Adipocyte (in vitro differentiated cells): ENCODE data around the gene CRTC1.
"Not testable (repeated sequence)": the region's sequence is repeated elsewhere in the genome, so short reads cannot be mapped to it uniquely, and the experiment has no call there.

Experiments
- DNase-seq: peaks from one replicate; pipeline ENCODE4 v3.0.0-alpha.2; 2015; ENCODE audit warnings: low read depth
- H3K27me3 ChIP-seq: replicated peaks from 2 replicates; pipeline ENCODE4 v1.7.0; 2013; ENCODE audit warnings: mild to moderate bottlenecking, low read length, moderate library complexity; ENCODE audit not compliant: control insufficient read depth, insufficient read depth
- H3K36me3 ChIP-seq: 2 replicates; pipeline ENCODE4 v1.7.0; 2013; ENCODE audit warnings: low read length, mild to moderate bottlenecking, moderate library complexity; ENCODE audit not compliant: control insufficient read depth, insufficient read depth, severe bottlenecking
- H3K4me1 ChIP-seq: 2 replicates; pipeline ENCODE4 v1.7.0; 2013; ENCODE audit warnings: mild to moderate bottlenecking, low read length, moderate library complexity; ENCODE audit not compliant: control insufficient read depth, insufficient read depth
- H3K4me3 ChIP-seq: 2 replicates; pipeline ENCODE4 v1.7.0; 2013; ENCODE audit warnings: mild to moderate bottlenecking, low read length, moderate library complexity
- H3K9ac ChIP-seq: 2 replicates; pipeline ENCODE4 v1.7.0; 2013; ENCODE audit warnings: mild to moderate bottlenecking, low read length, moderate library complexity
- H3K9me3 ChIP-seq: 2 replicates; pipeline ENCODE4 v1.7.0; 2013; ENCODE audit warnings: mild to moderate bottlenecking, low read length, moderate library complexity; ENCODE audit not compliant: control insufficient read depth

Gene CRTC1

DNA sequence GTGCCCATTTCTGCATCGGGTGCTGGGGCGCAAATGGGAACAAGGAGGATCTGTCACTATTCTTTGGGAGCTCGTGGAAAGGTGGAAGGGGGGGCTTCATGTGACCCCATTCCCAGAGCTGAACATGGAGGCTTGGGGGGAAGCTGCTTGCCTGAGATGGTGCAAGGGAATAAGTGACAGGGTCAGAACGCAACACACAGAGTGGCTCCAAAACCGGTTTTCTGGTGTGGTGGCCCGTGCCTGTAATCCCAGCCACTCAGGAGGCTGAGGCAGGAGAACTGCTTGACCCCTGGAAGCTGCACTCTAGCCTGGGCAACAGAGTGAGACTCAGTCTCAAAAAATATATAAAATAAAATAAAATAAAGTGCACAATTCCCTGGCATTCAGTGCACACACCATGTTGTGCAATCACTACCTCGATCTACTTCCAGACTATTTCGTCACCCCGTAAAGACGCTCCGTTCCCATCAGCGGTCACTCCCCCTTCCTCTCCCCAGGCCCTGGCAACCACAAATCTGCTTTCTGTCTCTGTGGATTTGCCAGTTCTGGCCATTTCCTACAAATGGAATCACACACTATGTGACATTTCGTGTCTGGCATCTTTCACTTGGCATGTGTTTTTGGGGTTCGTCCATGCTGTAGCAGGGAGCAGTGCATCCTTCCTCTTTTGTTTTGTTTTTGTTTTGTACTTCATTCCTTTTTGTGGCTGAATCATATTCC, 125.8 kb downstream of the CRTC1 start:
- H3K36me3 ChIP-seq, result no peaks in the 10 kb centered on the region
- H3K4me3 ChIP-seq, result peak overlapping the region; percentile 2
- peak overlapping the region; percentile 82 for H3K9ac ChIP-seq
- no peaks in the 10 kb centered on the region for H3K27me3 ChIP-seq
- H3K4me1 ChIP-seq, result peaks cover 36% of the 10 kb centered on the region
- DNase-seq, result peak; percentile 67
- no peaks in the 10 kb centered on the region for H3K9me3 ChIP-seq

DNA sequence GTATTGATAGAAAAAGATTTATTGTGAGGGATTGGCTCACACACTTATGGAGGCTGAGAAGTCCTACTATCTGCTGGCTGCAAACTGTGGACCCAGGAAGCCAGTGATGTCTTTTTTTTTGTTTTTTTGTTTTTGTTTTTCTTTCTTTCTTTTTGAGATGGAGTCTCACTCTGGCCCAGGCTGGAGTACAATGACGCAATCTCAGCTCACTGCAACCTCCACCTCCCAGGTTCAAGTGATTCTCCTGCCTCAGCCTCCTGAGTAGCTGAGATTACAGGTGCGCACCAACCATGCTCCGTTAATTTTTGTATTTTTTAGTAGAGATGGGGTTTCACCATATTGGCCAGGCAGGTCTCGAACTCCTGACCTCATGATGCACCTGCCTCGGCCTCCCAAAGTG, 128.2 kb downstream of the CRTC1 start:
- H3K4me3 ChIP-seq, H3K9ac ChIP-seq, H3K27me3 ChIP-seq, H3K36me3 ChIP-seq, DNase-seq, H3K9me3 ChIP-seq: not testable (repeated sequence)
- H3K4me1 ChIP-seq, result peaks cover 40% of the 10 kb centered on the region

DNA sequence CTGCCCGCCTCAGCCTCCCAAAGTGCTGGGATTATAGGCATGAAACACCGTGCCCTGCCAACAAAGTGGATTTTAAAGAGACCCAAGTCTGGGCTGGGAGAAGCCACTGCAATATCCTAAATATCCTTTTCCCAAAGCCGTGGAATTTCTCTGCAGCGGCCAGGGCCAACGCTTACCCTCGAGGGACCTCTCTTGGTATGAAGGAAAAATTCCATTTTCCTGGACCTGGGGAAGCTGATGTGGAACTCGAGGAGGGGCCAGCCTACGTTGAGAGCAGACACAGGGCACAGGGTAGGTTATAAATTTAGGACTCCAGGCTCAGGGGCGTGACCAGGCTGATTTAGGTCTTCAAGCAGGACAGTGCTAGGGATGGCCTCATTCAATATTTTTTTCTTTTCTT, 130.6 kb downstream of the CRTC1 start:
- Histone ChIP-seq H3K9ac (peak overlapping the region; percentile 54), H3K36me3 (no peaks in the 10 kb centered on the region), H3K27me3 (no peaks in the 10 kb centered on the region)

DNA sequence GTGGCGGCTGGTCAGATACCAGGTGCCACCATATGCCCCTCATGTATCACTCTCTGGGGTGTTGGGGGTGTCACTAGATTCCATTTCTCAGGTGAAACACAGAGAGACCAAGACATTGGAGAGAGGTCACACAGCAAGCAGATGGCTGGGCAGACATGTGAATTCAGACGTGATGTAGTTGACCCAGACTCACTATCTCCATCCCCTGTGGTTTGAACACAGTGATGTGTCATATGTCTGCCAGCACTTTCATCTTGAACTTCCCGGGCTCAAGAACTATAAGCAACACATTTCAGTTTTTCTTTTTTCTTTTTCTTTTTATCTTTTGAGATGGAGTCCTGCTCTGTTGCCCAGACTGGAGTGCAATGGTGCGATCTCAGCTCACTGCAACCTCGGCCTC, 132.2 kb downstream of the CRTC1 start:
- Histone ChIP-seq H3K9me3 (no peaks in the 10 kb centered on the region), H3K4me1 (peaks cover 17% of the 10 kb centered on the region), H3K27me3 (no peaks in the 10 kb centered on the region), H3K4me3 (no peak overlapping the region), H3K9ac (no peak overlapping the region), H3K36me3 (no peaks in the 10 kb centered on the region)
- DNase-seq, result no peak

More for the DNA sequence above, 130.6 kb downstream of the CRTC1 start:
- DNase-seq, result peak; percentile 64
- Histone ChIP-seq H3K9me3 (no peaks in the 10 kb centered on the region), H3K4me3 (peak overlapping the region; percentile 12), H3K4me1 (peaks cover 26% of the 10 kb centered on the region)

DNA sequence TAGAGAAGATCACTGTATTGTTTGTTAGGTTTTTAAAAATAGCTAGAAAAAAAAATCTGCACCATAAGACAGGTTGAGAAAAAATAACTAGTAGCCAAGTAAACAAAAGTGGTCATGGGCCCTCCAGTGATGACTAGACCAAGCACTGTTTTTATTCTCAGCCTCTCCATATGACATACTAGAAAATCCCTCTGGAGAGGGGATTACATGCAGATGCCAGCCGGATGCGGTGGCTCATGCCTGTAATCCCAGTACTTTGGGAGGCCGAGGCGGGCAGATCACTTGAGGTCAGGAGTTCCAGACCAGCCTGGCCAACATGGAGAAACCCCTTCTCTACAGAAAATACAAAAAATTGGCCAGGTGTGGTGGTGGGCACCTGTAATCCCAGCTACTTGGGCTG, 133.2 kb downstream of the CRTC1 start:
- H3K36me3 ChIP-seq, H3K9me3 ChIP-seq, DNase-seq, H3K4me3 ChIP-seq, H3K9ac ChIP-seq, H3K27me3 ChIP-seq: not testable (repeated sequence)
- H3K4me1 ChIP-seq, result peaks cover 17% of the 10 kb centered on the region

DNA sequence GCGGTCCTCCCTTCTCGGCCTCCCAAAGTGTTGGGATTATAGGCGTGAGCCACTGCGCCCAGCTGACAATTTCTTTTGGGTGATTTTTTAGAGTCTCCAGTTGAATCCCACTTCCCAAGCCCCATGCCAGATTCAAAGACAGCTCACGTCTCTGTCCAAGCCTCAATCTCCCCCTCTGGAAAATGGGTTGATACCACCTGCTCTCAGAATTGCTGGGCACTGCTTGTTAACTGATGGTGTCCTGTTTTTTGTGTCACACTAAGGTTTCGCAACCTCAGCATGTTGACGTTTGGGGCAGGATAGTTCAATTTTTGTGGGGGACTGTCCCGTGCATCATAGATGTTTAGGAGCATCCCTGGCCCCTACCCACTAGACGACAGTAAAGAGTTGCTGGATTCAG, 134.1 kb downstream of the CRTC1 start:
- no peaks in the 10 kb centered on the region for H3K27me3 ChIP-seq
- H3K4me1 ChIP-seq, result peaks cover 17% of the 10 kb centered on the region
- H3K4me3 ChIP-seq, result no peak overlapping the region
- H3K9ac ChIP-seq, result no peak overlapping the region
- no peak for DNase-seq
- H3K36me3 ChIP-seq, result no peaks in the 10 kb centered on the region
- H3K9me3 ChIP-seq, result no peaks in the 10 kb centered on the region

DNA sequence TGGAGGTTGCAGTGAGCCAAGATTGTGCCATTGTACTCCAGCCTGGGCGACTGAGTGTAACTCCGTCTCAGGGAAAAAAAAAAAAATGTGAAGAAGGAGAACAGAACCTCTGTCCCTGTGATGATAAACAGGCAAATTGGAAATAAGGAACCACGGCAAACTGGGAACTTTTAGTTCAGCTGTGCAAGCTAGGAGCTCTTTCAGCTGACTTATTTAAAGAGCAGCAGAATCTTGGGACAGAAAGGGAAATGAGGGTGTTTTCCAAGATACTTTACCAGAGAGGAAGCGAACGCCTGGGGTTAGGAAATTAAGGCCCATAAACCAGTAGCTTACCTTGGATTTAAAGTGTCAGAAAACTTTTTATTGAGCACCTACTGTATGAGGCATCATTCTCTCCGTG, 145.3 kb downstream of the CRTC1 start:
- no peaks in the 10 kb centered on the region for H3K36me3 ChIP-seq
- peaks cover 13% of the 10 kb centered on the region for H3K9me3 ChIP-seq
- no peak overlapping the region for H3K9ac ChIP-seq
- H3K4me1 ChIP-seq, result peaks cover 6% of the 10 kb centered on the region
- DNase-seq, result no peak
- H3K4me3 ChIP-seq, result no peak overlapping the region
- H3K27me3 ChIP-seq, result no peaks in the 10 kb centered on the region

DNA sequence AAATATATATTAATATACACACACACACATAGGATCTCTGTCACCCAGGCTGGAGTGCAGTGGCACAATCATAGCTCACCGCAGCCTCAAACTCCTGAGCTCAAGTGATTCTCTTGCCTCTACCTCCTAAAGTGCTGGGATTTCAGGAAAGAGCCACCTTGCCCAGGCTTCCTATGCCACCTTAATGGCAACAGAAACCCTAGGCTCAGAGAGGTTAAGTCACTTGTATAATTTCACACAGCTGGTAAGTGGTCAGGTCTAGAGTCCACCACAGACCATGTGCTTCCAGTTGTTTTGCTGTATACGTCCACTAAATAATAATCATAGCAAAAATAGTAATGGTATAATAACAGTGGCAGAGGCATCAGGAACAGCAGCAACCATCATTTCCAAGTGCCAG, 147.0 kb downstream of the CRTC1 start:
- Histone ChIP-seq H3K4me1 (peaks cover 19% of the 10 kb centered on the region), H3K27me3 (no peaks in the 10 kb centered on the region), H3K36me3 (peaks cover 4% of the 10 kb centered on the region)

DNA sequence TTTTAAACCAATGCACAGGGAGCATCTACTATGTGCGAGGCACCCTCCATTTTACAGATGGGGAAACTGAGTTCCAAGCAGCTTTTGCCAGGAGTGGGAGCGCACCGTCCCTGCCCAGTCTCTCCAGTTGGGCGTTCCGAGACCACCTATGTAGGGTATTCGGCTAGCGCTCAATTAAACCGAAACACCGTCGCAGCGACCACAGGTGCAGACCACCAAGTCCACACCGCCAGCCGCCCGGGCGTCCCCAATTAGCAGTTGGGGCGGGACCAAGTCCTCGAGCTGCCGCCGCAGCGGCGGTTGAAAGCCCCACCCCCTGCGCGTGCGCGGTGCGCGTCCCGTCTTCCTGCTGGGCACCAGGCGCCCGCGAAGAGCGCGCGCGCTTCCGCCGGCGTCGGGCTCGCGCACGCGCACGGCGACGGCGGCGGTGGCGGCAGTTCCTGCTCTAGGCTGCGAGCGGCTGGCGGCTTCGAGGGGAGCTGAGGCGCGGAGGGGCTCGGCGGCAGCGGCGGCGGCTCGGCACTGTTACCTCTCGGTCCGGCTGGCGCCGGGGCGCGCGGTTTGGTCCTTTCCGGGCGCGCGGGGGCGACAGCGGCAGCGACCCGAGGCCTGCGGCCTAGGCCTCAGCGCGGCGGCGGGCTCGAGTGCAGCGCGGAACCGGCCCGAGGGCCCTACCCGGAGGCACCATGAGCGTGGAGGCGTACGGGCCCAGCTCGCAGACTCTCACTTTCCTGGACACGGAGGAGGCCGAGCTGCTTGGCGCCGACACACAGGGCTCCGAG, 148.2 kb downstream of the CRTC1 start, which contains the start of gene UPF1:
UPF1 (plus strand) TSS at position 436 of the 782 bp plus-strand sequence; CDS start at position 687, 251 bp downstream.
- Histone ChIP-seq H3K27me3 (no peaks in the 10 kb centered on the region), H3K36me3 (peaks cover 4% of the 10 kb centered on the region), H3K9ac (peak within 1 kb of the TSS; percentile 95), H3K9me3 (peaks cover 12% of the 10 kb centered on the region), H3K4me3 (peak within 1 kb of the TSS; percentile 97), H3K4me1 (peaks cover 29% of the 10 kb centered on the region)
- DNase-seq, result peak; percentile 98

More for the DNA sequence above, 147.0 kb downstream of the CRTC1 start:
- H3K9ac ChIP-seq, result no peak overlapping the region
- H3K4me3 ChIP-seq, result no peak overlapping the region
- DNase-seq, result no peak
- H3K9me3 ChIP-seq, result peaks cover 13% of the 10 kb centered on the region
